OCI-LY7 (cell line): ENCODE data around the gene SELENOS.

Experiments used
- CTCF ChIP-seq: fragments of 200-600 bp; sonication (generic); conservative IDR thresholded peaks from 2 replicates; pipeline ENCODE4 v1.5.1; 2014; ENCODE audit warnings: mild to moderate bottlenecking, antibody characterized with exemption, low read length, moderate library complexity, mixed read lengths
- EZH2phosphoT487 ChIP-seq: fragments of 200-600 bp; sonication (generic); IDR thresholded peaks from 2 replicates; pipeline ENCODE4 v1.6.1; 2018; ENCODE audit warnings: low read depth, borderline replicate concordance, mild to moderate bottlenecking, mixed run types, antibody characterized with exemption, low read length, moderate library complexity, mixed read lengths

GRCh38 chr15:101252836-101253235 is 24.4 kb downstream of the SELENOS start:
- TF ChIP-seq CTCF: no peak
- no peak for TF ChIP-seq EZH2phosphoT487
